Body of pancreas (tissue), 4 donors: ENCODE data around the gene C6orf15.

Experiments
- CTCF ChIP-seq, 7 experiments: fragments of 450-650 bp in 4 of 7; fragments of 200-600 bp in 3 of 7; sonication (generic) in 3 of 7; IDR thresholded peaks; one replicate each; pipeline ENCODE4 v1.5.1; 2016 to 2019; ENCODE audit warnings: antibody characterized with exemption in 7 of 7
- POLR2A ChIP-seq, 3 donors: fragments of 450-650 bp; IDR thresholded peaks; one replicate each; pipeline ENCODE4 v1.6.1; 2016; ENCODE audit warnings: antibody characterized with exemption in 3 of 3, mild to moderate bottlenecking in 2 of 3

- TF ChIP-seq CTCF (IDR thresholded peaks at IDR 0.05) (no peak), POLR2A (IDR thresholded peaks at IDR 0.05) (no peak)
These were observed 16.2 kb downstream of the C6orf15 start for GRCh38 chr6:31096215-31096614.
